HCT116 (cell line): ENCODE measurements around the gene NUP54.

ENCODE experiments used
- EZH2 ChIP-seq: fragments of 200-600 bp; sonication (generic); IDR thresholded peaks from 2 replicates; pipeline ENCODE4 v1.6.1; 2017; ENCODE audit warnings: antibody characterized with exemption, mixed run types
- FOSL1 ChIP-seq: IDR thresholded peaks from 2 replicates; pipeline ENCODE4 v1.6.1; 2012; ENCODE audit warnings: low read depth
- POLR2AphosphoS5 ChIP-seq: IDR thresholded peaks from 2 replicates; pipeline ENCODE4 v1.6.1; 2011; ENCODE audit warnings: mild to moderate bottlenecking, low read depth, low read length, moderate library complexity
- SIN3A ChIP-seq: IDR thresholded peaks from 2 replicates; pipeline ENCODE4 v1.6.1; 2012; ENCODE audit warnings: low read depth
- ZFX ChIP-seq: fragments of 450-650 bp; IDR thresholded peaks from 2 replicates; pipeline ENCODE4 v1.6.1; 2017
- ZNF274 ChIP-seq: fragments of 200-500 bp; sonication (Bioruptor generic); IDR thresholded peaks from 2 replicates; pipeline ENCODE4 v1.6.1; 2014; ENCODE audit warnings: mild to moderate bottlenecking, low read depth, low read length, inconsistent platforms
- TF ChIP-seq, protein P1 (sequence below), 3 experiments: fragments of 200-600 bp in 1 of 3; sonication (generic) in 1 of 3; IDR thresholded peaks in 2 of 3; conservative IDR thresholded peaks in 1 of 3; 2 replicates each; pipeline ENCODE4 v1.5.1; 2012 to 2017; ENCODE audit warnings: low read depth in 2 of 3, low read length in 2 of 3, antibody characterized with exemption in 1 of 3, borderline replicate concordance in 1 of 3, control low read depth in 1 of 3, mild to moderate bottlenecking in 1 of 3, mixed read lengths in 1 of 3, mixed run types in 1 of 3, moderate library complexity in 1 of 3; ENCODE audit not compliant: insufficient read depth in 1 of 3

DNA sequence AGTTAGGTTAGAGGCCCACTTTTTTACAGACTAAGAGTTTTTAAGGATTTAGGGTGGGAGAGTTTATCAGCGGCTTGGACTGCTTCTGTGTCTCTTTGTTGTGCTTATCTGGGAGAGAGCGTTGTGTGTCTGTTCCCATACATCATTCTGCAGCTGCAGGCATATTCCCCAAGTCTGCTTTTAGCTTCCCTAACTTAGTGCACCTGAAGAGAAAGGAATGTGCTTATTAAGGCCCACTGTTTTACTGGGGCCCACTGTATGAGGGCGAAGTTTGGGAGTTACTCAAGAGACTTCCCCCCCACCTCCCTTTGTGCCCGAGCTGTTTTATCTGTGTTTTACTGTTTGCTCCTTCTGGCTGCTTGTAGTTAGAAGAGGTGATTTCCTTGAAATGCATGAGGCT lies 41.8 kb downstream of the NUP54 start:
- TF ChIP-seq ZFX: no peak
- no peak for TF ChIP-seq FOSL1
- TF ChIP-seq, protein P1, sequence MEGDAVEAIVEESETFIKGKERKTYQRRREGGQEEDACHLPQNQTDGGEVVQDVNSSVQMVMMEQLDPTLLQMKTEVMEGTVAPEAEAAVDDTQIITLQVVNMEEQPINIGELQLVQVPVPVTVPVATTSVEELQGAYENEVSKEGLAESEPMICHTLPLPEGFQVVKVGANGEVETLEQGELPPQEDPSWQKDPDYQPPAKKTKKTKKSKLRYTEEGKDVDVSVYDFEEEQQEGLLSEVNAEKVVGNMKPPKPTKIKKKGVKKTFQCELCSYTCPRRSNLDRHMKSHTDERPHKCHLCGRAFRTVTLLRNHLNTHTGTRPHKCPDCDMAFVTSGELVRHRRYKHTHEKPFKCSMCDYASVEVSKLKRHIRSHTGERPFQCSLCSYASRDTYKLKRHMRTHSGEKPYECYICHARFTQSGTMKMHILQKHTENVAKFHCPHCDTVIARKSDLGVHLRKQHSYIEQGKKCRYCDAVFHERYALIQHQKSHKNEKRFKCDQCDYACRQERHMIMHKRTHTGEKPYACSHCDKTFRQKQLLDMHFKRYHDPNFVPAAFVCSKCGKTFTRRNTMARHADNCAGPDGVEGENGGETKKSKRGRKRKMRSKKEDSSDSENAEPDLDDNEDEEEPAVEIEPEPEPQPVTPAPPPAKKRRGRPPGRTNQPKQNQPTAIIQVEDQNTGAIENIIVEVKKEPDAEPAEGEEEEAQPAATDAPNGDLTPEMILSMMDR (IDR thresholded peaks at IDR 0.05 in 2 of 3, conservative IDR thresholded peaks at IDR 0.05 in 1 of 3; ENCODE audit: borderline replicate concordance in 1 of 3, insufficient read depth in 1 of 3, low read depth in 2 of 3, low read length in 2 of 3): no peak
- TF ChIP-seq EZH2: no peak
- TF ChIP-seq POLR2AphosphoS5: no peak
- no peak for TF ChIP-seq SIN3A
- TF ChIP-seq ZNF274: no peak
